Jurkat, Clone E6-1 (cell line): ENCODE data around the gene TMEM150C.
"Not testable (repeated sequence)": the region's sequence is repeated elsewhere in the genome, so short reads cannot be mapped to it uniquely, and the experiment has no call there.

ENCODE experiments used
- DNase-seq: peaks from one replicate; pipeline ENCODE4 v3.0.0-alpha.2; 2011; ENCODE audit warnings: low read depth, low spot score
- H3K4me3 ChIP-seq: 2 replicates; pipeline ENCODE4 v1.5.1; 2011; ENCODE audit warnings: mild to moderate bottlenecking, low read length, control low read depth, moderate library complexity

The TMEM150C gene

GRCh38 chr4:82484996-82485783 lies 76.6 kb downstream of the TMEM150C start:
- no peak overlapping the region for H3K4me3 ChIP-seq
- no peak for DNase-seq

- H3K4me3 ChIP-seq = no peak overlapping the region
- no peak for DNase-seq
Observed at GRCh38 chr4:82482387-82482786, 79.4 kb downstream of the TMEM150C start.

- H3K4me3 ChIP-seq = no peak overlapping the region
- DNase-seq = no peak
Observed at GRCh38 chr4:82481506-82481840, 80.3 kb downstream of the TMEM150C start.

GRCh38 chr4:82480771-82481505 lies 80.8 kb downstream of the TMEM150C start:
- no peak for DNase-seq
- H3K4me3 ChIP-seq = no peak overlapping the region

- DNase-seq = no peak
- no peak overlapping the region for H3K4me3 ChIP-seq
Observed at GRCh38 chr4:82479562-82479961, 82.2 kb downstream of the TMEM150C start.

GRCh38 chr4:82477469-82477868 lies 84.3 kb downstream of the TMEM150C start:
- not testable (repeated sequence) for DNase-seq, H3K4me3 ChIP-seq

GRCh38 chr4:82475931-82476330 lies 85.9 kb downstream of the TMEM150C start:
- H3K4me3 ChIP-seq, DNase-seq: not testable (repeated sequence)

- DNase-seq = no peak
- H3K4me3 ChIP-seq = no peak overlapping the region
Observed at GRCh38 chr4:82473621-82474164, 88.1 kb downstream of the TMEM150C start.

- not testable (repeated sequence) for DNase-seq, H3K4me3 ChIP-seq
Observed at GRCh38 chr4:82473080-82473479, 88.7 kb downstream of the TMEM150C start.

- H3K4me3 ChIP-seq = no peak overlapping the region
- peak; percentile 15 for DNase-seq
Observed at GRCh38 chr4:82469791-82470345, 91.9 kb downstream of the TMEM150C start.

- no peak overlapping the region for H3K4me3 ChIP-seq
- no peak for DNase-seq
Observed at GRCh38 chr4:82467471-82467870, 94.3 kb downstream of the TMEM150C start.

GRCh38 chr4:82463221-82463620 lies 98.6 kb downstream of the TMEM150C start:
- H3K4me3 ChIP-seq = no peak overlapping the region
- DNase-seq = no peak

GRCh38 chr4:82462415-82462831 lies 99.4 kb downstream of the TMEM150C start:
- peak; percentile 82 for DNase-seq
- H3K4me3 ChIP-seq = no peak overlapping the region

- DNase-seq = no peak
- H3K4me3 ChIP-seq = no peak overlapping the region
Observed at GRCh38 chr4:82461710-82462109, 100.1 kb downstream of the TMEM150C start.

GRCh38 chr4:82458729-82459128 lies 103.1 kb downstream of the TMEM150C start:
- no peak overlapping the region for H3K4me3 ChIP-seq
- no peak for DNase-seq

GRCh38 chr4:82457266-82457665 lies 104.5 kb downstream of the TMEM150C start:
- no peak overlapping the region for H3K4me3 ChIP-seq
- no peak for DNase-seq

- DNase-seq = no peak
Observed at GRCh38 chr4:82452026-82452425, 109.8 kb downstream of the TMEM150C start.

GRCh38 chr4:82450966-82451755 lies 110.6 kb downstream of the TMEM150C start:
- H3K4me3 ChIP-seq = no peak overlapping the region
- no peak for DNase-seq

More at GRCh38 chr4:82452026-82452425, 109.8 kb downstream of the TMEM150C start:
- no peak overlapping the region for H3K4me3 ChIP-seq

GRCh38 chr4:82447886-82448285 lies 113.9 kb downstream of the TMEM150C start:
- H3K4me3 ChIP-seq = no peak overlapping the region
- DNase-seq = no peak
